ENCODE data around the gene ST6GALNAC3.

- TF ChIP-seq CTCF (IDR thresholded peaks at IDR 0.05) = no peak
- no peak for TF ChIP-seq SMC3 (IDR thresholded peaks at IDR 0.05)
Measured at GRCh38 chr1:76070538-76070937, 4.0 kb upstream of the ST6GALNAC3 start.

Data from A549 (cell line).